ENCODE measurements around the gene MON1B.
A peak's percentile ranks its signal among the peaks of the same experiment; 100 is the strongest.

Gene MON1B

GRCh38 chr16:77166726-77167125, 24.3 kb upstream of the MON1B start:
- in situ Hi-C loops (cut with MboI; ENCODE audit: low pct_unique_long_range_greater_than_20kb, low sequenced_read_pairs, unreplicated experiment) = loop anchor here (25.0 kb wide), 1 partner anchor 504 kb away; no protein-coding TSS in a partner anchor
- DNase-seq (ENCODE audit: low spot score) = no peak
- TF ChIP-seq CTCF (IDR thresholded peaks at IDR 0.05; ENCODE audit: extremely low read depth, insufficient read depth, missing control alignments) = no peak

GRCh38 chr16:77168901-77169300, 22.1 kb upstream of the MON1B start:
- DNase-seq (ENCODE audit: low spot score) = no peak
- in situ Hi-C loops (cut with MboI; ENCODE audit: low pct_unique_long_range_greater_than_20kb, low sequenced_read_pairs, unreplicated experiment) = loop anchor here (25.0 kb wide), 1 partner anchor 507 kb away; no protein-coding TSS in a partner anchor
- no peak for TF ChIP-seq CTCF (IDR thresholded peaks at IDR 0.05; ENCODE audit: extremely low read depth, insufficient read depth, missing control alignments)

- peak; percentile 65 for TF ChIP-seq CTCF (IDR thresholded peaks at IDR 0.05; ENCODE audit: extremely low read depth, insufficient read depth, missing control alignments)
- in situ Hi-C loops (cut with MboI; ENCODE audit: low pct_unique_long_range_greater_than_20kb, low sequenced_read_pairs, unreplicated experiment) = loop anchor here (25.0 kb wide), 1 partner anchor 507 kb away; no protein-coding TSS in a partner anchor
- DNase-seq (ENCODE audit: low spot score) = peak; percentile 30
Observed at GRCh38 chr16:77169650-77170236, 21.2 kb upstream of the MON1B start.

GRCh38 chr16:77170805-77171204, 20.2 kb upstream of the MON1B start:
- DNase-seq (ENCODE audit: low spot score) = no peak
- in situ Hi-C loops (cut with MboI; ENCODE audit: low pct_unique_long_range_greater_than_20kb, low sequenced_read_pairs, unreplicated experiment) = loop anchor here (25.0 kb wide), 1 partner anchor 509 kb away; no protein-coding TSS in a partner anchor
- no peak for TF ChIP-seq CTCF (IDR thresholded peaks at IDR 0.05; ENCODE audit: extremely low read depth, insufficient read depth, missing control alignments)

GRCh38 chr16:77171745-77172635, 19.0 kb upstream of the MON1B start:
- in situ Hi-C loops (cut with MboI; ENCODE audit: low pct_unique_long_range_greater_than_20kb, low sequenced_read_pairs, unreplicated experiment) = loop anchor here (25.0 kb wide), 1 partner anchor 510 kb away; no protein-coding TSS in a partner anchor
- DNase-seq (ENCODE audit: low spot score) = peak; percentile 41
- TF ChIP-seq CTCF (IDR thresholded peaks at IDR 0.05; ENCODE audit: extremely low read depth, insufficient read depth, missing control alignments) = peak; percentile 68

- in situ Hi-C loops (cut with MboI; ENCODE audit: low pct_unique_long_range_greater_than_20kb, low sequenced_read_pairs, unreplicated experiment) = loop anchor here (25.0 kb wide), 1 partner anchor 511 kb away; no protein-coding TSS in a partner anchor
- DNase-seq (ENCODE audit: low spot score) = no peak
- no peak for TF ChIP-seq CTCF (IDR thresholded peaks at IDR 0.05; ENCODE audit: extremely low read depth, insufficient read depth, missing control alignments)
Observed at GRCh38 chr16:77172951-77173350, 18.0 kb upstream of the MON1B start.

Data from GM13977 (cell line).